Activated CD4-positive, alpha-beta T cell treated with anti-CD3 and anti-CD28 coated beads for 24 hours (primary cell): ENCODE results near the gene AGRP.
A peak's percentile ranks its signal among the peaks of the same experiment; 100 is the strongest.
"Not testable (repeated sequence)": the region's sequence is repeated elsewhere in the genome, so short reads cannot be mapped to it uniquely, and the experiment has no call there.

ENCODE experiments used
- DNase-seq, 2 donors: peaks; one replicate each; pipeline ENCODE4 v3.0.0-alpha.2; 2020; ENCODE audit warnings: low read depth in 2 of 2

AGRP gene, protein sequence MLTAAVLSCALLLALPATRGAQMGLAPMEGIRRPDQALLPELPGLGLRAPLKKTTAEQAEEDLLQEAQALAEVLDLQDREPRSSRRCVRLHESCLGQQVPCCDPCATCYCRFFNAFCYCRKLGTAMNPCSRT

DNA sequence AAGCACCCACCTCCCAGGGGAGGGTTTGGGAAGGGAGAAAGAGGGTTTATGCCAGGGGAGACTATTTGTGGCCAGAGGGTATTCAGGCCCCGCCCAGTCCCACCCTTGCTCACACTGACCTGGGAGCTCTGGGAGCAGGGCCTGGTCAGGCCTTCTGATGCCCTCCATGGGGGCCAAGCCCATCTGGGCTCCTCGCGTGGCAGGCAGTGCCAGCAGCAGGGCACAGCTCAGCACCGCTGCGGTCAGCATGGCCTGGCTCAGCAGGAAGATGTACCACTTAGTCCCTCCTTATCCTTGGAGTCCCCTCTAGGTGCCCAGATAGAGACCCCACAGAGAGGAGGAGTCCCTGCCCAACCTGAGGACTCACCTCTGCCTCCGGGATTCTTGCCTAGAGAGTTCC lies at the start of gene AGRP:
AGRP (minus strand) TSS at position 398 of the 400 bp plus-strand sequence; CDS start at position 249, 149 bp downstream.
- no peak for DNase-seq

DNA sequence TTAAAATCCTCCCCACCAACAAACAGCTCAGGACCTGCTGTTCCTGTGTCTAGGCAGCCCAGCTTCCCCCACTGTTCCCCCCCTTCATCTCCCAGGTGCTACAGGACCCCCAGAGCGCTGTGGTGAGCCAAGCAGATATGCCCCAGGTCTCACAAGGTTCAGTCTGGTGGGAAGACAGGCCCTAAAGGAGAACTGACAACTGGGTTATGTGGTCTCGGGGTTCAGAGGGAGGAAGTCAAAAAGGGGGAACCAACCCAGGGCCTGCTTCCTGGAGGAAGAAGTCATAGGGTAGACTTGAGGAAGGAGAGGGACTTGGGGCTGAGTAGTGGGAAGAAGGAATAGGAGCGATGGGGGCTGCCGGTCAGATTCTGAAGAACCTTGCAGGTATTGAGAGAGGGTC lies 47.9 kb upstream of the AGRP start:
- DNase-seq, result no peak

DNA sequence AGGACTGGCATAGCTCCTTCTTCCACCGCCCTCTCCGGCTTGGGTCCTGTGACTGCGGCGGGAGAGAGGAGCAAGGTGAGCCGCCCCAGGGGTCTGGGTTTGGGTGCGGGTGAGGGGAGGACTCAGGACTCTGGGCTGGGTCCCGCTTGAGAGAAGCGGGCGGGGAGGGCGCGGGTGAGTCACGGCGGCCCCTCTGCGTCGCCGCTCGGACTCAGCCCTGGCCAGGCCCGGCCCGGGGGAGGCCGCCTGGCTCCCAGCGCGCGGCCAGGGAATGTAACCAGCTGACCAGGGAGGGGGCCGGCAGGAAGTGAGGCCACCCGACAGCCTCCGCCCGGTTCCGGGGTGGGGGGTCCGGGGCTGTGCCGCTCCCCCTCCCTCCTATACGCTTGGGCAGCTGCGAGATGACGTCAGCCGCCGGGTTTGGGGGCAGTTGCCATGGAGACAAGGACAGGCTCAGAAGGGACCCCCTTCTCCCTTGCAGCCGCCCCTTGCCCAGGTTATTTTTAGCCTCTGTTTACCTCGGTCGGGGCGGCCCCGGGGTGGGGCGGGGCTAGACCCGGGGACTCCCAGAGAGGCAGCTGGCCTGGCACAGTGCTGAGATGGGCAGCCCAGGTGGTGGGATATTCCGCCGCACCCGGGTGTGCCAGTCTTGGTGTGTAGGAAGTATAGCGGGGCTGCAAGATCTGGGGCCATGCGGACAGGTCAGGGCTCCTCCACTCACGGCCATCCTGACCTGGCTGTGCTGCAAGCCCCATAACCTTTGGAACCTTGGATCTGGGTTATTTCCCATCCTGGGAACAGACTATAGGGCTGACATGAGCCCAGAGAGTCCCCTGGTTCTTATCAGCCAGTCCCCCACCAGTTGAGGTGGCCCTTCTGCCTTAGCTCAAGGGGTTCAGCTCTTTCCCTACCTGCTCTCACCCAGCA lies 46.9 kb upstream of the AGRP start:
- DNase-seq, result no peak

DNA sequence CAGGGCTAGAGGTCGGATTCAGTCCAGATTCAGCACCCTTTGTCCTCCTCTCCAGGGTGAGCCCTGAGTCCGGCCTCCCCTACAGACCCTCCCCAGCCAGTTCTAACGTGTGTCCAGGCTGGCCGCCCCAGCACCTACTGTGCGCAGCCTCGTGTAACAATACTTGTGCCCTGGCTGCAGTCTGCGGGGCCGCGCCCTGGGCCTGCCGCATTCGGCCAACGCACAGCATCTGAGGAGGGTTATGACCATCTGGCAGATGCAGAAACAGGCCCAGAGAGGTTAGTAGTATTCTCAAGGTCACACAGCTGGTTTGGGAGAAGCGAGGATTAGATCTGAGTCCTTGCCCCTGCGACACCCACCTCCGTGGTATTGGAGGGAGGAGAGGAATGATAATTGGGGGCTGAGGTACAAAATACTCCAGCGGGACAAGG lies 46.2 kb upstream of the AGRP start:
- DNase-seq, result no peak

DNA sequence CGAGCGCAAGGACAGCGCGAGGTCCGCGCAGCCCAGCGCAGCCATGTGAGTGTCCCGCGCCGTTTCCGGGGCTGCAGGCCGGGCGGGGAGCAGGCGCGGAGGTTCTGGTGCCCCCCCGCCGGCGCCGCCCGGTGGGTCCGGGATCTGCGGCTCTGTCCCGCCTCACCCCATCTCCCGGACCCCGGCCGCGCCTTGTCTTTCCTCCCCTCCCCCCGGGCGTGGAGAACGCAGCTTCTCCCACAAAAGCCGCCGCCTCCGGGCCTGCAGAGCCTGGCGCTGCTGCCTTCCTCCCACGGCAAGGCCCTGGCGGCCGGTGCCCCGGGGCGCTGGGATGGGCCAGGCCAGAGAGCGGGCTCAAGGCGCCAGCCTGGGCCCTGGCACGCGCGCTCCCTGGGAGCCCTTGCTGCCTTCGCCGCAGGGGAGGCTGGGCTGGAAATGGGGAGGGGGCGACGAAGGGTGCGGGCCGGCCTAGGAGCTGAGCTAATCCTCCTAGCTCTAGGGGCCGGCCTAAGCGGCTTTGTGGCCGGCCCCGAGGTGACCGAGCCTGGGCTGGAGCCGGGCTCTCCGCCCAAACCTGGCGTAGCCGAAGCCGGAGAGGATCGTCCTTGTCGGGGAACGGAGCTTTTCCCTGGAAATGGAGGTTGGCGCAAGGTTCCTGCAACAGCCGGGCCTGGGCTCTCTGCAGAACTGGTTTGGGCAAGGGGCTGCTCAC lies 45.7 kb upstream of the AGRP start:
- no peak for DNase-seq

DNA sequence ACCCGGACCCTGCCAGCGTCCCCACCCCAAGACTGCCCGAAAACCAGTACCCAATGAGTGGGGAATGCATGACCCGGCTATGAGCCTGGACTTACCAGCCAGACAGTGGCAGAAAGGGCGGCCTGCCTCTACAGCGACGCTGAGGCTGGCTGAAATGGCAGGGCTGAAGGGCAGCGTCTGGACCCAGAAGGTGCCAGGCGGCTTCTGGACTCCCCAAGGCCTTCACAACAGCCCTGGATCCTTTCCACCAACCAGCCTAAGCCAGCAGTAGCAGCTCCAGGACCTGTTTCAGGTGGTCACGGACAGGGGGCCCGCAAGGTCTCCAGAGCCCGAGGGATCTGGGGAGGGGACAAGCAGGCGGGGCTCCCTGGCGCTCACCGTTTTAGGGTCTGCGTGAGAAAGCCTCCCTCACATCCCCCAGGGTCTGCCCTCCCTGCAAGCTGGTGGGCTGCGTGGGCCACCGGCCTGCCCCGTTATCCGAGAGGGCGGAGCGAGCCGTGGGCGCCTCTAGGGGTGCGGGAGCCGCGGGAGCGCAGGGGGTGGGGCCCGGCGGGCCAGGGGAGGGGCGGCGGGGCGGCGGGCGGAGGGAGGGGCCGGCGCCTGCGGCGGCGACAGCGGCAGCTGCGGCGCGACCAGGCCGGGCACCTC lies 45.0 kb upstream of the AGRP start, which contains the start of gene RIPOR1:
RIPOR1 (plus strand) TSS at position 608 of the 648 bp plus-strand sequence. CDS start 9,618 bp downstream, outside the sequence.
- no peak for DNase-seq

DNA sequence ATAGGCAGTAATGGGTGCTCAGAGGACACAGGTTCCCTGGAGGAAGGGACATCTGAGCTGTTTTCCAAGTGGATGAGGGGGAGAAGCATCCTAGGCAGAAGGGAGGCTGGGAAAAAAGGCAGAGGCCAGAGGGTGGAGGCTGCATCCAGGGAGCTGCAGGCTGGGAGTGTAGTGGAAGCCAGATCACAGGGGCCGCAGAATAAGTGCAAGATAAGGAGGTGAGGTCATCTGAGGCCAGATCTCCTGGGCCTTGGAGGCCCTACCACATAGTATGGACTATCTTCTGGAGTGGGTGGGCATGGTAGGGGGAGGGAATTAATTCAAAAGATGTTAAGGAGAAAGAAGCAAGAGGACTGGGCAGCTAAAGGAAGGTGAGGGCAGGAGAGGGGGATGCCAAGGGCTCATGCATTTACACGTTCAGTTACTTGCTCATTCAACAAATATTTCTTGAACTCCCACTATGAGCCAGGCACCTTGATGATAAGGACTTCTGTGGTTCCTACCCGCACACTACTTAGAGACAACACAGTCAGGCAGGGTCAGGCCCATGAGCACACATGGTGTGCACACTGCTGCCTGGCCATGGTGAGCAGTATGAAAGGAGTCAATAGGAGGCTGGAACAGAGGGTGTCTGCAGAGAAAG lies 42.9 kb upstream of the AGRP start:
- DNase-seq, result no peak

DNA sequence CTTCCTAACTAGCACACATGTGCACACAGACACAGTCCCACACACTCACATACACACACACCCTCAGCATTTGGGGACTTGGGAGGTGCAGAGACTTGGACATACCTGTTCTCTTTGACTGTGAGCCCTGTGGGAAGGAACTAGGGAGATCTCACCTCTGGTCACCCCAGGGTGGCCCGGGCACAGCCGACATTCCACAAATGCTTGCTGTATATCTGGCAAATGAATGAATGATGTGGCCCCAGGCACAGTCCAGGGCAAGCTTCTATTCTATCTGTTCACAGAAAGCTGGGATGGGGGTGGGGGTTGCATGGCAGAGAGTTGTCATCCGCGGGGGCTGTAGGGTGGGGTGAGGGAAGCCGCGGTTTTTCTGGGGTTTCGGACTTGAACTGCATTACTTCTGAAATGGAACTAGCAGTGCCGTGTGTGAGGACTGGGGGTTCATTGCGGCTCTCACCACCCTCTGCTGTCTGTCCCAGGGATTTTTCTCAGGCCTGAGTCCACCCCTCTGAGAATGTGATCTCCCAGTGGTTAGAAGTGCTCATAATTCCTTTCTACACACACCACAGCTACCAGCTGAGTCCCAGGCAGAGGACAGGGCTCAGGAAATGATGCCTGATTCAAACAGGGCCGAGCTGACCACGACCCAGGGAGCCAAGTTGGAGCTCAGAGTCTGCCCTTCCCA lies 42.0 kb upstream of the AGRP start:
- no peak for DNase-seq

DNA sequence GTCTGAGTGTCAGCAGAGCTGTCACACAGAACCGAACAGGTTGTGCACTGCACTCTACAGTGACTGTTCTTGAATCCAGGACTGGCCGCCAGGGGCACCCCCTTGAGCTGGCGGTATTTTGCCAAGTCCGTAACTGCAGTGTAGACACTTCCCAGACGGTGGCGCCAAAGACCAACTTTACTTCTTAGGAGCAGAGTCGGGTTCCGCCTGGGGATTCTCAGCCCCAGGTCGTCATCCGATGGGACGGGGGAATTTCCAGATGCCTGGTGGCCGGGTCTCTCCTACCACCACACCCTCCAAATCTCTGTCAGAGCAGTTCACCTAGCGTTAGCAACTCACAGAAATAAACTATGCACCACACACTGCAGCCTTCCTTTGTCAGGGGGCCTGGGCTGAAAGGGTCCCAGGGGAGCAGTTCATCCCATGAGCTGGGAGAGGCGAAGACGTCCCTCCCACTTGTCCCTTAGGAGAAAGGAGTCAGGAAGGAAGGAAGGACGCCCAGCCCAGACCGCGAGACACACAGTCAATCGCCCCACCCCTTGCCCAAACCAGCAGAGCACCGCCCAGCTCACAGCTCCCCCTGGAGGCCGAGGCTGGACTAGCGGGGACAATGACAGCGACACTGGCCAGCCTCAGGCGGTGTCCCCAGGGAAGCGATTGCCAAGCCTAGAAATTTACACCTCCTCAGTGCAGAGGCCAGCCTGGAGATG lies 37.9 kb upstream of the AGRP start:
- DNase-seq, result peak; percentile 98 to 100

DNA sequence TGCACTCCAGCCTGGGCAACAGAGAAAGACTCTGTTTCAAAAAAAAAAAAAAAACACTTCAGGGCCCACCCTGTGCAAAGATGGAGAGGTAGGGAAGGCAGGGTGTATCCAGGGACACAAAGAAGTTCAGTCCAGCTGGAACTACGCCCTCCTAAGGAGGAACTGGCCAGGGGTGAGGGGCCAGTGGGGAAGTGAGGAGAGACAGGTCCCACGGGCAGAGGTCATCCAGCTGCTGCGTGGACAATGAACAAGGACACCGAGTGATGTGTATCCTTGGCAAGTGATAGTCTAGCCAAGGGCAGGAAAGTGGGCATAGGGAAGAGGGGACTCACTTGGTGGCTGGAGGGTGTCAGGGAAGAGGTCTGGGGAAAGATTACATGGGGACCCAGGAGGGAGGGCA lies 35.9 kb upstream of the AGRP start:
- DNase-seq, result no peak

DNA sequence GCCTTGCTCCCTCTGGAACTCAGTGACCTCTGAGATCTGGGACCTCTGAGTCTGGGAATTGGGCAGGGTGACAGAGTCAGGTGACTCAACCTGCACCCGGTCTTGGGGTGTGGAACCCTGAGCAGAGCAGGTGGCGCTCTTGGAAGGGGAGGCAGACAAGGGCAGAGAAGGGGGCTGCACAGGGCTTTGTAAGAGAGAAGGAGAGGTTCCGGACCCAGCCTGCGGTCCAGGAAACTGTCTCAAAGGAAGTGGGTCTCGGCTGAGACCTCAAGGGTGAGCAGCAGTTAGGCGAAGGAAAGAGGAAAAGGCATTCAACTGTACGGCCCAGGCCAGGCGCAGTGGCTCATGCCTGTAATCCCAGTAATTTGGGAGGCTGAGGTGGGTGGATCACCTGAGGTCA lies 35.3 kb upstream of the AGRP start:
- DNase-seq, result no peak

DNA sequence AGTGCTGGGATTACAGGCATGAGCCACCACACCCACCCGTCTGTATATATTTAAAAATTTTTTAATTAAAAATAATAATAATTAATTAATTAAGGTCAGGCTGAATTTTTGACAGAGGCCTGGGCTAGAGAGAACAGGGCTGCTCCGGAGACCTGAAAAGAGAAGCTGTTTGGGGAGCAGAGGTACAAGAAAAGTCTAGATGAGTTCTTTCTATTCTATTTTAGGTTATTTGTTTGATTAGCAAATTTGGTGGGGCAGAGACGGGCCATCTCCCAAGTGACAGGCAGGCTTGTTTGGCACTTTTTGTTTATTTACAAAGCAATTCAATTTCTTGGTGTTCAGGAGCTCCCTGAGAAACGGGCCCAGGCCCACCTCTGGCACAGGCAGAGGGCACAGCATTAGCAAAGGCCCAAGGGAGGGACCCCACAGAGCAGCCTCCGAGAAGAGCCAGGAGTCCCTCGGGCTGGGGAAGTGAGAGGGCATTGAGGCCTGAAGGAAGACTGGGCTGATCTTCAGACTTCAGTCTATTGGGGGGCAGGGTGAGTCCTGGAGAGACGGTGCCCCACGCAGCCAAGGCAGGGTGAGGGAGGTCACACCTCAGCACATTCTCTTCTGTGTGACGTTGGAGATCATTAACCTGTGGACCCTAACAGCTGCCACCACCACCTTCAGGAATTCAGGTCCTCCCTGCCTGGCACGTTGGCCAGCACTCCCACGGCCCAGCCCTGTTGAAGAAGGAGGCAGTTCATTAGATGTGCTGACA lies 34.5 kb upstream of the AGRP start:
- no peak for DNase-seq

DNA sequence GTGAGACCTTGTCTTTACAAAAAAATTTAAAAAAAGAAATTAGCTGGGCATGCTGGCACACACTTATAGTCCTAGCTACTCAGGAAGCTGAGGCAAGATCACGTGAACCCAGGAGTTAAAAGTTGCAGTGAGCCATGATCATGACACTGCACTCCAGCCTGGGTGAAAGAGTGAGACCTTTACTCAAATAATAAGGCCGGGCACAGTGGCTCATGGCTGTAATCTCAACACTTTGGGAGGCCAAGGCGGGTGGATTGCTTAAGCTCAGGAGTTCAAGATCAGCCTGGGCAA lies 33.8 kb upstream of the AGRP start:
- DNase-seq, result no peak

DNA sequence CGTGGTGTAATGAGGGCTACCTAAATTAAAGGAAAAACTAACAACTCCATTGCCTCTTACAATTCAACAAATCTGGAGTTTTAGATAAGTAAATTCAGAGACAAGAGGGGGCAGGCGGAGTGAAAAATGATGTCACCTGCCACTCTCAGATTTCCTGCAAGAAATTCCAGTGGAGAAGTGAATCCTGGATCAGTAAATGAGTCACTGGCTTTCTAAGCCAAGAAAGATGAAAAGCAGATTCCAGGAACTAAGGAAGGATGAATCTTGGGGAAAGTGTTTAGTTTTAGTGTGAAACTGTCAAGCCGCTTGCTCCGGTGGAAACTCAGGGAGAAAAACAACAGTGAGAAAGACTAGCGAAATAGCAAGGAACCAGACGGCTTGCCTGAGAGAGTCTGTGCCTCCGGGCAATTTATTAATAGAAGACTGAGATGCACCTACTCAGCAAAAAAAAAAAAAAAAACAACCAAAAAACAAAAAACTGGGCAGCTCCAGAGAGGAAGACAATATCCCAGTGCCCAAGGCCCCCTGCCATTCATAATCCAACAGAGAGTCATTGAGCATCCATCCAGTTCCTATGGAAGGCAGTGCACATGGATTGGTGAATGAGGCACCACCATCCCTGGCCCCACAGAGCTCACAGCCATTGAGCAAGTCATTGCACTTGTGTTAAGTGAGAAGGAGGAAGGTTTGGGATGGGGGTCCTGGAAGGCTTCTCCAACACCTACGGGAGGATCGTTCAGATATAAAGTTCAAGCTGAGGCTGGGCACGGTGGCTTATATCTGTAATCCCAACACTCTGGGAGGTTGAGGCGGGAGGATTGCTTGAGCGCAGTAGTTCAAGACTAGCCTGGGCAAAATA lies 33.2 kb upstream of the AGRP start:
- DNase-seq, result no peak

DNA sequence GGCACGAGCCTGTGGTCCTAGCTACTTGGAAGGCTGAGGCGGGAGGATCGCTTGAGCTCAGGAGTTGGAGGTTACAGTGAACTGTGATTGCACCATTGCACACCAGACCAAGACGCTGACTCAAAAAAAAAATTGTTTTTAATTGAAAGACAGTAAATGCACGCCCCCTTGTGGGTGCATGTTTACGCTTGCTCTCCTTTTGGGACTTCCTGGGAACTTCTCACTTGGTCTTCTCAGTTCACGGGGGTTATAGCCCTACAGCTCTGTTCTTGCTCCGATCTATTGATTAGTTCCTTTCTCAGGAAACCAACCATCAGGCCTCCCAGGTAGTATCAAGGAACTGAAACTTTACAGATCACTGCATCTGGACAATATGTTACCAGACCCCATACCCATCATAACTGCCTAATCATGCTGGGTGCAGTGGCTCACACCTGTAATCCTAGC lies 31.1 kb upstream of the AGRP start:
- peak; percentile 65 to 73 for DNase-seq

DNA sequence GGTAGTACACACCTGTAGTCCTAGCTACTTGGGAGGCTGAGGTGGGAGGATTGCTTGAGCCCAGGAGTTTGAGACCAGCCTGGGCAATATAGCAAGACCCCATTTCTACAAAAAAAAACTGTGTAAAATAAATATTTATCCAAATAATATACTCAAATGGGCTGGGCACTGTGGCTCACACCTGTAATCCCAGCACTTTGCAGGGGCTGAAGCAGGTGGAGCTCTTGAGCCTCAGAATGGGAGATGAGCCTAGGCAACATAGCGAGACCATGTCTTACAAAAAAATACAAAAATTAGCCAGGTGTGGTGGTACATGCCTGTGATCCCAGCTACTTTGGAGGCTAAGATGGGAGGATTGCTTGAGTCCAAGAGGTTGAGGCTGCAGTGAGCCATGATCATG lies 30.5 kb upstream of the AGRP start:
- not testable (repeated sequence) for DNase-seq

DNA sequence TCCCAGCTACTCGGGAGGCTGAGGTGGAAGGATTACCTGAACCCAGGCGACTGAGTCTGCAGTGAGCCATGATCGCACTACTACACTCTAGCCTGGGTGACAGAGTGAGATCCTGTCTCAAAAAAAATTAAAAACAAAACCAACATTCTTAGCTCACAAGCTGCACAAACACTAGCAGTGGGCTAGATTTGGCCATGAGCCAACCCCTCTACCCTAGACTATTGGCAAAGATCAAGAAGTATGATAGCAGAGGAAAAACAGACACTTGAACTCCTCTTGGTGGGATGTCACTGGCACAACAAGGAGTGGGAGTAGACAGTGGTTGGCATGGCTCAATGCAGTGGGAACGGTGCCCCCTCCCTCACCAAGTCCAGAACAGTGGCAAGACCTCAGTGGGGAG lies 25.7 kb upstream of the AGRP start:
- no peak for DNase-seq

DNA sequence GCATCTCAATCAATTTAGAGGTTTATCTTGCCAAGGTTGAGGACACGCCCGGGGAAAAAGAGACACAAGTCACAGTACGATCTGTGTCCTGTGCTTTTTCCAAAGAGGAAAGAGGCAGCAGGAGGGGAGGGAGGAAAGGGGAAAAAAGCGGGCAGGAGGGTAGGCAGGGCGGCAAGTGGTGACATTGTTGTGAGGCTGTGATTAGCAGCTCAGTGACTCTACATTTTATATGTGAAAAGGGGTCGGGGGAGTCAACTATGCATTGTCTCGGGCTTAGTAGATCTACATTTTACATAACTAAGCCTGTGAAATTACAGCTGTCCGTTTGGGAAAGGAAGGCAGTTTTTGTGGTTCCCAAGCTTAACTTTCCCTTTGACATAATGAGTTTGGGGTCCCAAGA lies 23.1 kb upstream of the AGRP start:
- no peak for DNase-seq
